ENCODE data around the gene ME1.

The ME1 gene

GRCh38 chr6:83430611-83431544, at the start of gene ME1:
Gene ME1 (minus strand): TSS chr6:83431051. CDS start chr6:83430954, 97 bp downstream.
- TF ChIP-seq CTCF (IDR thresholded peaks at IDR 0.05) (no peak), ZFX (IDR thresholded peaks at IDR 0.05; ENCODE audit: borderline replicate concordance) (no peak)
- H3K27ac ChIP-seq: peak within 1 kb of the TSS; percentile 29

- TF ChIP-seq CTCF (IDR thresholded peaks at IDR 0.05) (no peak), ZFX (IDR thresholded peaks at IDR 0.05; ENCODE audit: borderline replicate concordance) (no peak)
- H3K27ac ChIP-seq: no peak overlapping the region
Observed at GRCh38 chr6:83480470-83480869, 49.6 kb upstream of the ME1 start.

GRCh38 chr6:83479389-83479788, 48.5 kb upstream of the ME1 start:
- TF ChIP-seq ZFX (IDR thresholded peaks at IDR 0.05; ENCODE audit: borderline replicate concordance) (no peak), CTCF (IDR thresholded peaks at IDR 0.05) (no peak)

GRCh38 chr6:83476971-83477370, 46.1 kb upstream of the ME1 start:
- no peak overlapping the region for H3K27ac ChIP-seq
- TF ChIP-seq ZFX (IDR thresholded peaks at IDR 0.05; ENCODE audit: borderline replicate concordance): no peak
- no peak for TF ChIP-seq CTCF (IDR thresholded peaks at IDR 0.05)

More at GRCh38 chr6:83479389-83479788, 48.5 kb upstream of the ME1 start:
- no peak overlapping the region for H3K27ac ChIP-seq

- no peak overlapping the region for H3K27ac ChIP-seq
- TF ChIP-seq ZFX (IDR thresholded peaks at IDR 0.05; ENCODE audit: borderline replicate concordance) (no peak), CTCF (IDR thresholded peaks at IDR 0.05) (no peak)
Observed at GRCh38 chr6:83474309-83474708, 43.5 kb upstream of the ME1 start.

- TF ChIP-seq CTCF (IDR thresholded peaks at IDR 0.05): no peak
- TF ChIP-seq ZFX (IDR thresholded peaks at IDR 0.05; ENCODE audit: borderline replicate concordance): no peak
- no peak overlapping the region for H3K27ac ChIP-seq
Observed at GRCh38 chr6:83472767-83473166, 41.9 kb upstream of the ME1 start.

- H3K27ac ChIP-seq: no peak overlapping the region
- TF ChIP-seq CTCF (IDR thresholded peaks at IDR 0.05) (no peak), ZFX (IDR thresholded peaks at IDR 0.05; ENCODE audit: borderline replicate concordance) (no peak)
Observed at GRCh38 chr6:83470587-83470986, 39.7 kb upstream of the ME1 start.
